ENCODE data around the gene XPOT. TPM values are rescaled to one million over a fixed set of nuclear protein-coding genes. Genes with fewer than 3 reads are reported as not detected.

Gene XPOT
- total RNA-seq, 1 experiment from 2014 or later = 130 TPM

- Histone ChIP-seq H3K23ac (ENCODE audit: insufficient read length, low read depth, low read length) (no peak overlapping the region), H3K79me2 (ENCODE audit: insufficient read depth, low read length) (no peaks in the 10 kb centered on the region; the same call in 1 of the 2 replicates), H3K14ac (ENCODE audit: insufficient read depth, low read length) (no peak overlapping the region), H3K4ac (ENCODE audit: low read depth, low read length) (no peak overlapping the region), H4K91ac (ENCODE audit: insufficient read length, low read depth, low read length) (no peak overlapping the region), H3K27me3 (ENCODE audit: insufficient read depth, low read length) (no peaks in the 10 kb centered on the region), H3K4me1 (ENCODE audit: insufficient read depth, low read length) (no peaks in the 10 kb centered on the region), H2BK20ac (ENCODE audit: low read depth, low read length, poor library complexity, severe bottlenecking) (no peak overlapping the region), H3K27ac (ENCODE audit: insufficient read length, low read depth, low read length) (no peak overlapping the region), H4K5ac (ENCODE audit: insufficient read length, low read depth, low read length) (no peak overlapping the region), H2BK5ac (ENCODE audit: insufficient read length, low read length) (no peak overlapping the region), H3K79me1 (ENCODE audit: insufficient read depth, low read depth, low read length, poor library complexity, severe bottlenecking) (no peaks in the 10 kb centered on the region), H2BK12ac (ENCODE audit: insufficient read length, low read depth, low read length) (no peak overlapping the region), H2AFZ (ENCODE audit: low read length) (no peak overlapping the region), H3K56ac (ENCODE audit: insufficient read length, low read depth, low read length) (no peak overlapping the region), H4K8ac (replicated peaks; ENCODE audit: insufficient read length, low read depth, low read length) (no peak overlapping the region), H3K4me2 (ENCODE audit: insufficient read depth, insufficient read length, low read length) (no peak overlapping the region), H2BK120ac (ENCODE audit: low read depth, low read length, poor library complexity, severe bottlenecking) (no peak overlapping the region), H2AK5ac (ENCODE audit: insufficient read length, low read length) (no peak overlapping the region), H3K9ac (ENCODE audit: extremely low read depth, insufficient read length, low read length) (no peak overlapping the region), H3K18ac (ENCODE audit: insufficient read length, low read depth, low read length) (no peak overlapping the region), H3K23me2 (ENCODE audit: insufficient read length, low read depth, low read length, poor library complexity, severe bottlenecking) (no peaks in the 10 kb centered on the region), H3K9me3 (ENCODE audit: control insufficient read depth, low read depth, low read length) (peaks cover 5% of the 10 kb centered on the region), H2BK15ac (ENCODE audit: low read depth, low read length) (no peak overlapping the region), H3T11ph (ENCODE audit: low read length) (no peak overlapping the region), H4K20me1 (ENCODE audit: control insufficient read depth, insufficient read depth, insufficient read length) (no peaks in the 10 kb centered on the region)
- DNase-seq = no peak
- no CpG with 5 or more reads among the region's 4 CpGs for WGBS (ENCODE audit: extremely low coverage, insufficient read length, low lambda C conversion rate)
- Mint-ChIP-seq H3K27ac (no peak overlapping the region), H3K27me3 (ENCODE audit: low read depth) (no peaks in the 10 kb centered on the region), H3K4me3 (no peak overlapping the region), H3K9me3 (peaks cover 19 to 22% of the 10 kb centered on the region in 2 experiments), H3K4me1 (no peaks in the 10 kb centered on the region), H3K36me3 (ENCODE audit: insufficient read depth in 1 of 3, low read depth in 3 of 3) (peaks cover 45 to 71% (median 57%) of the 10 kb centered on the region in 3 experiments)
- TF ChIP-seq, protein P1, sequence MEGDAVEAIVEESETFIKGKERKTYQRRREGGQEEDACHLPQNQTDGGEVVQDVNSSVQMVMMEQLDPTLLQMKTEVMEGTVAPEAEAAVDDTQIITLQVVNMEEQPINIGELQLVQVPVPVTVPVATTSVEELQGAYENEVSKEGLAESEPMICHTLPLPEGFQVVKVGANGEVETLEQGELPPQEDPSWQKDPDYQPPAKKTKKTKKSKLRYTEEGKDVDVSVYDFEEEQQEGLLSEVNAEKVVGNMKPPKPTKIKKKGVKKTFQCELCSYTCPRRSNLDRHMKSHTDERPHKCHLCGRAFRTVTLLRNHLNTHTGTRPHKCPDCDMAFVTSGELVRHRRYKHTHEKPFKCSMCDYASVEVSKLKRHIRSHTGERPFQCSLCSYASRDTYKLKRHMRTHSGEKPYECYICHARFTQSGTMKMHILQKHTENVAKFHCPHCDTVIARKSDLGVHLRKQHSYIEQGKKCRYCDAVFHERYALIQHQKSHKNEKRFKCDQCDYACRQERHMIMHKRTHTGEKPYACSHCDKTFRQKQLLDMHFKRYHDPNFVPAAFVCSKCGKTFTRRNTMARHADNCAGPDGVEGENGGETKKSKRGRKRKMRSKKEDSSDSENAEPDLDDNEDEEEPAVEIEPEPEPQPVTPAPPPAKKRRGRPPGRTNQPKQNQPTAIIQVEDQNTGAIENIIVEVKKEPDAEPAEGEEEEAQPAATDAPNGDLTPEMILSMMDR (conservative IDR thresholded peaks at IDR 0.05) = no peak
Measured at GRCh38 chr12:64475518-64475917, 71.3 kb downstream of the XPOT start.
